ENCODE measurements around the gene GIT1.

GIT1 gene

DNA sequence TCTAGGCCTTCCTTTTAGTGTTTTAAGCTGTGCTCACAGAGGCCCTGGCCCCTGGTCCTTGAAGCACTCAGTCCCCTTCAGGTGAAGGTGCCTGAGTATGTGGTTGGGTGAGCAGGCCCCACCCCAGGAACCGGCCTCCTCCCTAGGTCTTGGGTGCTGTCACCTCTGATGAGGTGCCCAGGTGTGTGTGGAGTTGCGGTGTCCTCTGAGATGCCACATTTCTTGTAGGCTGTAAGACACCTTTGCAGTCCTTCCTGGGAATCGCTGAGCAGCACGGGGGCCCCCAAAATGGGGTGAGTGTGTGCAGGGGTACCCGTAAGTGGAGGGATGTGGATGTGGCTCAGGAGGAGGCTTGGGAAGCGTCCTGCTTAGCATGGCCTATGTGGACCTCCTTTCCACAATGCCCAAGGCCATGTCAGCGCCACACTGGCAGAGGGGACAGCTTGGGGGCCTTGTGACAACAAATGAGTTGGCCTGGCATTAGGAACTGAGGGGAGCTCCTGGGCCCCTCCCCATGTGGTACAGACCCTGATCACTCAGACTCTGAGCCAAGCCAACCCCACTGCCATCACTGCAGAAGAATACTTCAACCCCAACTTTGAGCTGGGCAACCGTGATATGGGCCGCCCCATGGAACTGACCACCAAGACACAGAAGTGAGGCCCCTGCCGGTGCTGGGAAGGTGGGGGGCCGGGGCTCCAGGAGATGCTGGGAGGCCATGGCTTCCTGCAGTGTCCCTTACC is 22.1 kb upstream of the GIT1 start:
- Histone ChIP-seq H3K9me3 (ENCODE audit: severe bottlenecking) (no peaks in the 10 kb centered on the region), H3K4me3 (ENCODE audit: low read depth, low read length) (no peak overlapping the region), H3K36me3 (peaks cover 24% of the 10 kb centered on the region), H3K27me3 (ENCODE audit: insufficient read depth, low read depth, severe bottlenecking) (peaks cover 2% of the 10 kb centered on the region), H3K27ac (no peak overlapping the region)
- TF ChIP-seq, protein P1, sequence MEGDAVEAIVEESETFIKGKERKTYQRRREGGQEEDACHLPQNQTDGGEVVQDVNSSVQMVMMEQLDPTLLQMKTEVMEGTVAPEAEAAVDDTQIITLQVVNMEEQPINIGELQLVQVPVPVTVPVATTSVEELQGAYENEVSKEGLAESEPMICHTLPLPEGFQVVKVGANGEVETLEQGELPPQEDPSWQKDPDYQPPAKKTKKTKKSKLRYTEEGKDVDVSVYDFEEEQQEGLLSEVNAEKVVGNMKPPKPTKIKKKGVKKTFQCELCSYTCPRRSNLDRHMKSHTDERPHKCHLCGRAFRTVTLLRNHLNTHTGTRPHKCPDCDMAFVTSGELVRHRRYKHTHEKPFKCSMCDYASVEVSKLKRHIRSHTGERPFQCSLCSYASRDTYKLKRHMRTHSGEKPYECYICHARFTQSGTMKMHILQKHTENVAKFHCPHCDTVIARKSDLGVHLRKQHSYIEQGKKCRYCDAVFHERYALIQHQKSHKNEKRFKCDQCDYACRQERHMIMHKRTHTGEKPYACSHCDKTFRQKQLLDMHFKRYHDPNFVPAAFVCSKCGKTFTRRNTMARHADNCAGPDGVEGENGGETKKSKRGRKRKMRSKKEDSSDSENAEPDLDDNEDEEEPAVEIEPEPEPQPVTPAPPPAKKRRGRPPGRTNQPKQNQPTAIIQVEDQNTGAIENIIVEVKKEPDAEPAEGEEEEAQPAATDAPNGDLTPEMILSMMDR (IDR thresholded peaks at IDR 0.05; ENCODE audit: low read depth, low read length), result no peak
- no peak for DNase-seq

DNA sequence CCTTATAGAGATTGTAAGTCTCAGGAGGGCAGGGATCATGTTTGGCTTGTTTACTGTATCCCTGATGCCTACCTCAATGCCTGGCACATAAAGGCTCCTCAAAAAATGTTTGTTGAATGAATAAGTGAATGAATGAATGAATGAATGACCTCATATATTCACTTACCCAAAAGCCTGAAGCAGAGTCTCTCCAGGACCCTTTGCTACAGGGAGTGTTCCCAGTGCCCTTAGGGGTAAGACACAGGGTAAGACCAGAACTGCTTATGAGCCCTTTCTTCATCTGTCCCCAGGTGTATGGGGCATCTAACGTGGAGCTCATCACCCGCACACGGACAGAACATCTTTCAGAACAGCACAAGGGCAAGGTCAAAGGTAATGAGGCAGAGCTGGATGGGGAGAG is 20.9 kb upstream of the GIT1 start:
- H3K27ac ChIP-seq, result no peak overlapping the region
- no peak overlapping the region for H3K4me3 ChIP-seq (ENCODE audit: low read depth, low read length)
- no peak for DNase-seq
- no peaks in the 10 kb centered on the region for H3K27me3 ChIP-seq (ENCODE audit: insufficient read depth, low read depth, severe bottlenecking)
- no peaks in the 10 kb centered on the region for H3K9me3 ChIP-seq (ENCODE audit: severe bottlenecking)
- TF ChIP-seq, protein P1 (IDR thresholded peaks at IDR 0.05; ENCODE audit: low read depth, low read length), result no peak
- H3K36me3 ChIP-seq, result peaks cover 24% of the 10 kb centered on the region

DNA sequence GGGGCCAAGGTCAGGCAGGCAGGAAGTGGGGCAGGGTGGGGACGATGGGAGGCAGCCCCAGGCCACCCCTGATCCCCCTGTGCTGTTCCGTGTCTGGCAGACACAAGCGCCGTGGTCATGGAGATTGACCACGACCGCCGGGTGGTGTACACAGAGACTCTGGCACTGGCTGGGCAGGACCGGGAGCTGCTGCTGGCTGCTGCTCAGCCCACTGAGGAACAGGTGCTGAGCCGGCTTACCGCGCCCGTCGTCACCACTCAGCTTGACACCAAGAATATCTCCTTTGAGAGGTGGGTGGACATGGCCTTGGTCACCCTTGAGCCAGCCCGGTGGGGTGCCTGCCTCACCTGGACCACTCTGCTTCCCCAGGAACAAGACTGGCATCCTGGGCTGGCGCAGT is 19.5 kb upstream of the GIT1 start:
- no peak for DNase-seq
- Histone ChIP-seq H3K36me3 (peaks cover 24% of the 10 kb centered on the region), H3K4me3 (ENCODE audit: low read depth, low read length) (no peak overlapping the region), H3K27me3 (ENCODE audit: insufficient read depth, low read depth, severe bottlenecking) (no peaks in the 10 kb centered on the region), H3K27ac (no peak overlapping the region), H3K9me3 (ENCODE audit: severe bottlenecking) (no peaks in the 10 kb centered on the region)
- TF ChIP-seq, protein P1 (IDR thresholded peaks at IDR 0.05; ENCODE audit: low read depth, low read length), result no peak

DNA sequence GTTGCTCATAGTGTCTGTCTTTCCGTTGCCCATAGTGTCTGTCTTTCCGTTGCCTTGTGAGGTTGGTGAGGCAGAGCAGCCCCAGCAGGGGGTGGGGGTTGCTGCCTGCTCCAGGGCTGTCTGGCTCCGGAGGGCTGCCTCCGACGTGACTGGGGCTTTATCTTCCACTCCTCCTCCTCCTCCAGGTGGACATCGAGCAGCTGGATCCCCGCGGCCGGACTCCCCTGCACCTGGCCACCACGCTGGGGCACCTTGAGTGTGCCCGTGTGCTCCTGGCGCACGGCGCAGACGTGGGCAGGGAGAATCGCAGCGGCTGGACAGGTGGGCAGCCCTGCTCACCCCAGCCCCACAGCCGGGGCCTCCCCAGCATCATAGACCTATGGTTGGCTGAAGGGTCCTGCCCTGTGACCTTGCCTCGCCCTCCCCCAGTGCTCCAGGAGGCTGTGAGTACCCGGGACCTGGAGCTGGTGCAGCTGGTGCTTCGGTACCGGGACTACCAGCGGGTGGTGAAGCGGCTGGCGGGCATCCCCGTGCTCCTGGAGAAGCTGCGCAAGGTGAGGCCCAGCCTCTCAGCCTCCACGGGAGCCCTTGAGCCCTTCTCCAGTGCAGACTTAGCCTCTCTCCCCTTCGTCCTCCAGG is 18.2 kb upstream of the GIT1 start:
- H3K36me3 ChIP-seq, result peaks cover 22% of the 10 kb centered on the region
- H3K27me3 ChIP-seq (ENCODE audit: insufficient read depth, low read depth, severe bottlenecking), result no peaks in the 10 kb centered on the region
- TF ChIP-seq, protein P1 (IDR thresholded peaks at IDR 0.05; ENCODE audit: low read depth, low read length), result no peak
- DNase-seq, result no peak
- no peaks in the 10 kb centered on the region for H3K9me3 ChIP-seq (ENCODE audit: severe bottlenecking)
- no peak overlapping the region for H3K27ac ChIP-seq
- H3K4me3 ChIP-seq (ENCODE audit: low read depth, low read length), result no peak overlapping the region

DNA sequence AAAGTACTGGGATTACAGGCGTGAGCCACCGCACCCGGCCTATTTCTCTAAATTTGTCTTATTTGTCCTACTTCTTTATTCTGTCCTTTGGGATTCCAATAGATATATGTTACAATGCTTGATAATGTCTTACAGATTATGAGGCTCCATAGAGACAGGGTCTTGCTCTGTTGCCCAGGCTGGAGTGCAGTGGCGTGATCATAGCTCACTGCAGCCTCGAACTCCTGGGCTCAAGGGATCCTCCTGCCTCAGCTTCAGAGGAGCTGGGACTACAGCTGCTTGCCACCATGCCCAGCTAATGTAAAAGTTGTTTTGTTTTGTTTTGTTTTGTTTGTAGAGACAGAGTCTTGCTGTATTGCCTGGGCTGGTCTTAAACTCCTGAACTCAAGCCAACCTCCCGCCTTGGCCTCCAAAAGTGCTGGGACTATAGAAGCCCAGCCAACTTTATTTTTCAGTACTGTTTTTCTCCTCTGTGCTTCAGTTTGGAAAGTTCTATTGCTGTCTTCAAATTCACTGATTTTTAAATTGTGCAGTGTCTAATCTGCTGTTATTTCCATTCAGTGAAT is 13.7 kb upstream of the GIT1 start:
- no peaks in the 10 kb centered on the region for H3K9me3 ChIP-seq (ENCODE audit: severe bottlenecking)
- H3K27me3 ChIP-seq (ENCODE audit: insufficient read depth, low read depth, severe bottlenecking), result no peaks in the 10 kb centered on the region
- H3K36me3 ChIP-seq, result no peaks in the 10 kb centered on the region; the same call in 1 of the 2 replicates
- no peak overlapping the region for H3K27ac ChIP-seq
- H3K4me3 ChIP-seq (ENCODE audit: low read depth, low read length), result no peak overlapping the region
- TF ChIP-seq, protein P1 (IDR thresholded peaks at IDR 0.05; ENCODE audit: low read depth, low read length), result no peak
- DNase-seq, result no peak

Data from WERI-Rb-1 (cell line).